ENCODE measurements around the gene HOXD9. TPM values are rescaled to one million over a fixed set of nuclear protein-coding genes. Genes with fewer than 3 reads are reported as not detected.

HOXD9 gene
- total RNA-seq, 2 experiments from 2014 or later, result not detected

DNA sequence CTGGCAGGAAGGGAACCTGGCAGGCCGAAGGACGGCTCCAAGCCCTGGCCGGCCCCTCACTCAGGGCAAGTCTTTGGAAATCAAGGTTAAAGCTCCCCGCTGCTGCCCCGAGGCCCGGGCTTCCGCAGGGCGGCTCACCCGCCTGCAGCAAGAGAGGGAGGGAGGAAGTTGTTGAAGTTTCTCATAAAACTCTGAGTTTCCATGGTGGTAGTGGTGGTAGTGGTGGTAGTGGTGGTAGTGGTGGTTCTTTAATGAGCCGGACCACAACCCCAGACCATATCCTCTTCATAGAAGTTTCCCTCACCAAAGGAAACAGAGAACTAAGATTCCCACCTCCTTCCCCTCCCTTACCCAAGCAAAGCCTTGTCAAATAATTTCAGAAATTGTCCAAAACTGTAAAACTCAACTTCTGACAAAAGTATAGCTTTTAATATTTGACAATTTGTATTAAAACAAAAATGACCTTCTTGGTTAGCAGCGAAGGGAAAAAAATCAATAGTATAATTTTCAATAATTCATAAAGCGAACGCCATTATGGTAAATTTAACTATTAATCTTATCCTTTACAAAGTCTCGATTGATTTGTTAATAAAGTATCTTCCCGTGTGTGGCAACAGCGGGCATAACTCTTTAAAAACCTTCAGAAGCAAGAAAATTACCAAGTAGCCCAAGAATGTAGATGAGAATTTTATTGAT, 7.4 kb upstream of the HOXD9 start:
- Histone ChIP-seq H3K9me2 (ENCODE audit: insufficient read depth, low read length) (no peaks in the 10 kb centered on the region), H3K27ac (ENCODE audit: low read depth, low read length, poor library complexity, severe bottlenecking) (no peak overlapping the region), H3K4me2 (ENCODE audit: low read length) (no peak overlapping the region), H3K36me3 (ENCODE audit: insufficient read depth, low read length) (no peaks in the 10 kb centered on the region), H4K20me1 (ENCODE audit: insufficient read depth, low read length) (no peaks in the 10 kb centered on the region), H3K4me1 (ENCODE audit: insufficient read depth, low read length, poor library complexity, severe bottlenecking) (no peaks in the 10 kb centered on the region), H3K4me3 (ENCODE audit: low read depth, low read length, poor library complexity, severe bottlenecking) (no peak overlapping the region), H2AFZ (ENCODE audit: low read length) (no peak overlapping the region), H3K79me2 (ENCODE audit: insufficient read depth, low read depth, low read length) (no peaks in the 10 kb centered on the region), H3K9me3 (ENCODE audit: low read length) (no peaks in the 10 kb centered on the region)
- TF ChIP-seq, protein P1, sequence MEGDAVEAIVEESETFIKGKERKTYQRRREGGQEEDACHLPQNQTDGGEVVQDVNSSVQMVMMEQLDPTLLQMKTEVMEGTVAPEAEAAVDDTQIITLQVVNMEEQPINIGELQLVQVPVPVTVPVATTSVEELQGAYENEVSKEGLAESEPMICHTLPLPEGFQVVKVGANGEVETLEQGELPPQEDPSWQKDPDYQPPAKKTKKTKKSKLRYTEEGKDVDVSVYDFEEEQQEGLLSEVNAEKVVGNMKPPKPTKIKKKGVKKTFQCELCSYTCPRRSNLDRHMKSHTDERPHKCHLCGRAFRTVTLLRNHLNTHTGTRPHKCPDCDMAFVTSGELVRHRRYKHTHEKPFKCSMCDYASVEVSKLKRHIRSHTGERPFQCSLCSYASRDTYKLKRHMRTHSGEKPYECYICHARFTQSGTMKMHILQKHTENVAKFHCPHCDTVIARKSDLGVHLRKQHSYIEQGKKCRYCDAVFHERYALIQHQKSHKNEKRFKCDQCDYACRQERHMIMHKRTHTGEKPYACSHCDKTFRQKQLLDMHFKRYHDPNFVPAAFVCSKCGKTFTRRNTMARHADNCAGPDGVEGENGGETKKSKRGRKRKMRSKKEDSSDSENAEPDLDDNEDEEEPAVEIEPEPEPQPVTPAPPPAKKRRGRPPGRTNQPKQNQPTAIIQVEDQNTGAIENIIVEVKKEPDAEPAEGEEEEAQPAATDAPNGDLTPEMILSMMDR (conservative IDR thresholded peaks at IDR 0.05; ENCODE audit: low read length), result no peak
- no peak for TF ChIP-seq EZH2phosphoT487 (IDR thresholded peaks at IDR 0.05; ENCODE audit: borderline replicate concordance, low read depth, low read length)
- no TSS peak for BruUV-seq (replicated peaks)
- intact Hi-C loops (cut with micrococcal nuclease; ENCODE audit: unreplicated experiment), result no loop called here
- ChIA-PET CTCF (ENCODE audit: unreplicated experiment) (no interaction called here), POLR2A (no interaction called here)
- DNase-seq (ENCODE audit: low spot score), result no peak

DNA sequence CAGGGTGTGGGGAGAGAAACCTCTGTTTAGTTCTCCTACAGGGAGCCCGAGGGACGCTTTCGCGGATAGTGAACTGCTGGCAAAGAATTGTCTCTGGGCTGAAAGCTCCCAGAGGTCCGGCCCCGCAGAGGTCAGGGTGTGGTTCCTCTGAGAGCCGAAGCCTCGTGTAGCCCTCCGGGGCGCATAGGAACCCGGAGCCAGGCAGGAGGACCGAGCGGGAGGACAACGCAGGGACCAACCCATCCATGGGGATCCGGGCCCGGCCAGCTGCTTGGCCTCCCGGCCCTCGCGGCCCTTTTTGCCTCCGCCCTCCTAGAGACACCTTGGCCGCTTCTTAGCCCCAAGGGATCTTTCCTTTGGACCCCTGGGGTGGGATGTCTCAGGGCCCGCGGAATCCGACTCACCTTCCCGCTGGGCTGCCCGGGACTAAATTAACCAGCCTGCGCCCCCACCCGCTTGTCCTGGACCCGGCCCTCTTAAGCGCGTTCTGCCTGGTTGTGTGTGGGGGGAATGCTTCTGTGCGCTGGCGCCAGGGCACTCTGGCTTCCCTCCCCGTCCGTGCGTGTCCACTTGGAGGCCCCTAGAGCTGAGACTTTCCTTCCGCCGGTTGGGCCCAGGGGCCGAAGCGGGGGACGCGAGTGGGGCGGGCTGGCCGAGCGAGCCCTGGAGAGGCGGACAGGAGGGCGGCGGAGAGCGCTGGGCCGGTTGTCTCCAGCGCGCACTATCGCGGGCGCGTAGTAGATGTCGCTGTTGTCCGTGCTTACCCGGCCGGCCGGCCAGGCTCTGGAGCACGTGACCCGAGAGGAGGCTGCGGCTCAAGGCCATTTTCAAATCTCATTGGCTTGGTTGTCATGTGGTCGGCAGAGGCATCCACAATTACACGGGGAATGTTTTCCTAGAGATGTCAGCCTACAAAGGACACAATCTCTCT, 6.4 kb upstream of the HOXD9 start, which contains the start of gene HOXD10:
TSS of gene HOXD10 (plus strand) at position 896 of the 931 bp plus-strand sequence. CDS start 56 bp downstream, outside the sequence.
- POLR2A ChIA-PET, result no interaction called here
- Histone ChIP-seq H2AFZ (ENCODE audit: low read length) (no peak within 1 kb of the TSS), H3K9me2 (ENCODE audit: insufficient read depth, low read length) (no peaks in the 10 kb centered on the region), H3K4me2 (ENCODE audit: low read length) (no peak within 1 kb of the TSS), H3K9me3 (ENCODE audit: low read length) (no peaks in the 10 kb centered on the region), H3K36me3 (ENCODE audit: insufficient read depth, low read length) (no peaks in the 10 kb centered on the region), H4K20me1 (ENCODE audit: insufficient read depth, low read length) (no peaks in the 10 kb centered on the region), H3K27ac (ENCODE audit: low read depth, low read length, poor library complexity, severe bottlenecking) (no peak within 1 kb of the TSS), H3K79me2 (ENCODE audit: insufficient read depth, low read depth, low read length) (no peaks in the 10 kb centered on the region), H3K4me1 (ENCODE audit: insufficient read depth, low read length, poor library complexity, severe bottlenecking) (no peaks in the 10 kb centered on the region), H3K4me3 (ENCODE audit: low read depth, low read length, poor library complexity, severe bottlenecking) (no peak within 1 kb of the TSS)
- BruUV-seq (replicated peaks), result no TSS peak
- intact Hi-C loops (cut with micrococcal nuclease; ENCODE audit: unreplicated experiment), result no loop called here
- CTCF ChIA-PET (ENCODE audit: unreplicated experiment), result no interaction called here
- TF ChIP-seq, protein P1 (conservative IDR thresholded peaks at IDR 0.05; ENCODE audit: low read length), result no peak
- TF ChIP-seq EZH2phosphoT487 (IDR thresholded peaks at IDR 0.05; ENCODE audit: borderline replicate concordance, low read depth, low read length), result no peak
- DNase-seq (ENCODE audit: low spot score), result no peak
